ENCODE data around the gene NT5DC1.

Gene NT5DC1

DNA sequence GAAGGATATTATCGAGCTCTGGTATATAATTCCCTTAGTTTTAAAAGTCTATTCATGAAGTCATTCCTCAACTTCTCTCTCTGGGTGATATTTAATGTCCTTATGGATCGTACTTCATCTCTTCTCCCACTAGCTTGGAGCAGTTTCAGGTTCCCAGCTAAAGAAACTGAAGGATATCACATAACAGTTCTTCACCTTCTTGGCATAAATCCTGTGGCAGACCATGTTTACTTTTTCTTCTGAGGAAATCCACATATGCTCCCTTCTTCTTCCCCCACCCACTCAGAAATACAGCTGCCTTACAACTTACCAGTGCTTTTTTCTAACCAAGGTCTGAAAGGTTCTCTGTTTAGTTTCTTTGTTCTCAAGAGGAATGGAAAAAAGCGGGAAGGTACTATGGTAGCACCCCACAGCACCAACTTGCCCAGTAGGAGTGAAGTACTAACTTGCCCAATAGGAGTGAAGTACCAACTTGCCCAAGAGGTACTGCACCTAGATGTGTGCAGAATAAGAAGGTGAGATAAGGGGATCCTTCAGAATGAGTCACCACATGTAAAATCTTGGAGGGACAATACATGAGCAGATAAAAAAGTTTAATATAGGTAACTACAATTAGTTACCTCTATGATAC is 100.1 kb downstream of the NT5DC1 start:
- DNase-seq: no peak

- no peak for DNase-seq
These were observed 100.9 kb downstream of the NT5DC1 start for GRCh38 chr6:116201538-116201937.

DNA sequence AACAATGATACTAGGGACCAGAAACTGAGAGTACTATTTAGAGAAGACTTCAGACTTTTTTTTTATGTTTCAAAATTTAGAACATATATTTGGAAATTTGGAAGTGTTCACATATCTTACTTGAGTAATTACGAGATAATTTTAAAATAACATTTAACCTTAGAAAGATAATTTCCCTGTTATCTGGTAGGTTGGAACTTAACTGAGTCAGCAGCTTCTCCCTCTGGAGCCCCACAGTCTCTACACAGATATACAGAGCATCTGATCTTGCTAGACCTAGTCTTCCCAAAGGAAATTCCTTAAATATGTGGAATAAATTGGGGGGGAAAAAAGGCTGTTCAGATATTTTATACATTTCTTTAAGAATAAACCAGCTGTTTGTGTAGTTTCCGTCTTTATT is 104.6 kb downstream of the NT5DC1 start:
- DNase-seq: no peak

DNA sequence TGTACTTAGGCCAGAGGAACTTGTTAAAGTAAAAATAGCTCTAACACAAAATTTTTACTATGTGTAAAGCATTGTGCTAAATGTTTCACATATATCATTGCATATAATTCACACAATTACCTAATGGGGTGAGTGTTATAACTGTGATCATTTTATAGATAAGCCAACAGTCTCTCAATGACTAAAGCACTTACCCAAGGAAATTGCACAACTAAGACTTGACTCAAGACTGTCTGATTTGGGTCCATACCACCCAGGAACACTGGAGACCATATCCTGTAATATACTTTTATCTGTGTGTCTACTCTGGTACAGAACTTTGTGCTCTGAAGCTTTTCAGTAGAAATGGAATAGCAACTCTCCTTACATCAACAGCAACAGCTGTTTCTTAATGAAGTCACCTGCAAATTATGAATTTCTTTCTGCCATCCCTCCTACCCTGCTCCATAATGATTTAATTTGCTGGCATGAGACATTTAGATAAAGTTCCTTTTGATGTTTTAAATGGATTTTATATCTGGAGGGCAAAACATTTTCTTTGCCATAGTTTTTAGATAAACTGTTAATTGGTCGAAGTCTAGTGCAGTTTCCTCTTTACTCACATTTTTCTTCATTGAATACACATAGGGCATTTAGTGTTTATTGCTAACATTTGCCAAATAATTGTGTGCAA is 105.7 kb downstream of the NT5DC1 start:
- DNase-seq: peak in 2 of 3 donors; percentile 25 to 33

GRCh38 chr6:116208056-116208785 is 107.6 kb downstream of the NT5DC1 start:
- no peak for DNase-seq

DNA sequence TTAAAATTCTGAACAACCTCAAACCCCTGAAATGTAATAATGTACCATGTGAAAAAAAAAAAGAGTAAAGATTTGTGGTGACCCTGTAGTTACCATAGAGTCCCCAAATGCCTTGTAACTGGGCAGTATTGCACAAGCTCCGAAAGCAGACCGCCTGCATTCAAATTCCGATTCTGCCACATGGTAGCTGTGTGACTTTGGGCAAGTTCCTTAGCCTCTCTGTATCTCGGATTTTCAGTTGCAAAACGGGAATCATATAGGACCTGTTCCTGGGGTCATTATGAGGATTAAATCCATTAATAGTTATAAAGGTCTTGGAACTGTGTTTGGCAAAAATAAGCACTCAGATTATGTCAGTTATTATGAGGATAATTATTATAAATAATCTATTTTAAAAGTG is 109.7 kb downstream of the NT5DC1 start:
- no peak for DNase-seq

DNA sequence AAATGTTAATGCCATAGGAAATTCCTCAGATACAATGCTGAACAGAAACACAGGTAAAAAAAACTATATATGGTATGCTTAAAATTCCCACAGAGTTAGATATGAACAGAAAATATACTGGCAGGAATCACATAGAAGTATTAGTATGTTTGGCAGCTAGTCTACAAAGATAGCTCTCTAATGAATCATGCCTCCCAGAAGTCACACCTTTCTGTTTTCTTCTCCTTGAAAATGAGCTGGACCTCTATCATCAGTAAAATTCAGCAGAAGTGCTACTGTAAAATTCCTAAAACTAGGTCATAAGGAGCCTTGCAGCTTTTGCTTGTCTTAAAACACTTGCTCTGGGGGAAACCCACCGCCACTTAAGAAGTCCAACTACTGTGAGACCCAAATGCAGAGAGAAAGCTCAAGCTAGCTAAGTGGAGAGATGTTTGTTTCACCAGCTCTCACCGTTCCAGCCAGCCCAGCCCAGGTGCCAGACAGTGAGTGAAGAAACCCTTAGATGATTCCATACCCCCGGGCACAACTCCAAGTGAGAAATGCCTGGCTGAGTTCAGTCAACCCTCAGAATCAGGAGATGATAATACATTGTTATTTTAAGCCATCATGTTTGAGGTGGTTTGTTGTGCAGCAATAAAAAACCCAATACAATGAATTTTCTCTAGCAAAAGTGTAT is 110.2 kb downstream of the NT5DC1 start:
- DNase-seq: no peak

- DNase-seq: no peak
These were observed 114.0 kb downstream of the NT5DC1 start for GRCh38 chr6:116214681-116215080.

- peak in 2 of 3 donors; percentile 14 to 21 for DNase-seq
These were observed 114.8 kb downstream of the NT5DC1 start for GRCh38 chr6:116215414-116215813.

GRCh38 chr6:116217069-116217468 is 116.4 kb downstream of the NT5DC1 start:
- peak; percentile 49 to 74 (median 66) for DNase-seq

GRCh38 chr6:116218172-116218633 is 117.5 kb downstream of the NT5DC1 start:
- DNase-seq: peak; percentile 22 to 65 (median 45)

DNA sequence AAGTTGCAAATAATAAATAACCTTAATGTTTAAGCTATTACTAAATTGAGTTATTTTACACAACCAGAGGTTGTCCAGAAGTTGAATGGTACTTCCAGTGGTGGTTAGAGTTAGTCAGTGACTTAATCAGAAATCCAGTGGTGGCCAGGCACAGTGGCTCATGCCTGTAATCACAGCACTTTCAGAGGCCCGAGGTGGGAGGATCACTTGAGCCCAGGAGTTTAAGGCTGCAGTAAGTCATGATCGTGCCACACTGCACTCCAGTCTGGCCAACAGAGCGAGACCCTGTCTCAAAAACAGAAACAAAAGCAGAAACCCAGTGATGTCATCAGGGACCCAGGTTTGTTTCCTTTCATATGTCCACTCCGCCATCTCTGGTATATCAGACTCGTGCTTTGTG is 118.2 kb downstream of the NT5DC1 start:
- no peak for DNase-seq

GRCh38 chr6:116221067-116221466 is 120.4 kb downstream of the NT5DC1 start:
- no peak for DNase-seq

GRCh38 chr6:116221911-116222310 is 121.3 kb downstream of the NT5DC1 start:
- DNase-seq: no peak

DNA sequence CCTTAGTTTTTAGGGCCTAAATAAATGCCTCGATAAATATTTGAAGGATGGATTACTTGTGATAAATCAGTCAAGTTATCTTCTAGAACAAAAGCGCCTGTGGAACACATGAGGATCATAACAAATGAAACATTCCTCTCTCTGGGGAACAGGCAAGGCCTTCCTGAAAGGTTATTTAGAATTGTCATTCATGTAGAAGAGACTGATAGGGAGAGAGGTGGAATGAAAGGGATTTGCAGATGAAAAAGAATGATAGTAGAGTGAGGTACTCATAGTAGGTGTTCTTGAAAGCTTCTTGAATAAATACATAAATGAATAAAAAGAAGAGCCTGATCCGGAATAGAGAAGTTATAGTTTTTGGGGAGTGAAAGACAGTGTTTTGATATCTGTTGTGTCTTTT is 122.7 kb downstream of the NT5DC1 start:
- DNase-seq: no peak

DNA sequence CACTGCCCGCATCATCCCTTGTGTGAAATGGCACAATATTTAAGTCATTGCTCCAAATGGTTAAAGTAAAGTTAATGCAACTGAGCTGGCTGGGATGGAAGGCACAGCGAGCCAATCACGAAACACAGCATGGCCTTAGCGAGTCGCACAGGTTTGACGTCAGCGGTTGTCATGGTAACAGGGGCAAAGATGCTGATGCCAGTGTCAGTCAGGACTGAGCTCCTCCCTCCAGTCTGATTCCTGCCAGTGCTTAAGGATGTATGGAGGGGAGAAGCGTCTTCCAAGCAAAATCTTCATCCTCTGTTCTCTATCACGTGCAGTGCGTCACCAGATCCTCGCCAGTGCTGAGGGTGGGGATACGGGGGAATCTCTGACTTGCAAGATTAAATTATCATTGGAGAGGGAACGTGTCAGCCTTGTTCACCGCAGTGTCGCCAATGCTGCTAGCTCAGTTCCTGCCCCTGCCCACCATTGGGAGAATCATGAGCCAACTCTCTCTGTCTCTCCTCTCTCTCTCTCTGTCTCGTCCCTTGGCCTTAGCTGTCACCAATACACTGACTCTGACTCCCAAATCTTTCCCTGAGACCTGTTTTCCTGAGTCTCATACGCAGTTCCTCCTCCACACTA is 128.7 kb downstream of the NT5DC1 start:
- no peak for DNase-seq

DNA sequence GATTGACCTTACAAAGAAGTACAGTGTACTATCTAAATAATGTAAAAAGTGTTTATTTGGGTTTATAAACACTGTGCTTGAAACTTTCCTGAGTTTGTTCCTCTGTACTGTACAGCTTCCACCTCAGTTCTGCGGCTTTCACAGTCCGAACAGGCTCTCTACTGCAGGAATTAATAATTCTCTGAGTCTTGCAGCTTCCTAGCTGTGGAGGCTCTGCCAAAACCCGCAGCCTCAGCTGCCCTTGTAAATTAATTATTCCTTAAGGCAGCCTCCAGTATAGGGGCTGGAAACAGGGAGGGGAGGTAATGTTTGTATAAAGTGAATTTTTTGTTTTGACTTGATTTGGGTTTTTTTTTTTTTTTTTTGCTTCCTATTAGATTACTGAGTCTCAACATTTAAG is 134.0 kb downstream of the NT5DC1 start:
- DNase-seq: no peak

DNA sequence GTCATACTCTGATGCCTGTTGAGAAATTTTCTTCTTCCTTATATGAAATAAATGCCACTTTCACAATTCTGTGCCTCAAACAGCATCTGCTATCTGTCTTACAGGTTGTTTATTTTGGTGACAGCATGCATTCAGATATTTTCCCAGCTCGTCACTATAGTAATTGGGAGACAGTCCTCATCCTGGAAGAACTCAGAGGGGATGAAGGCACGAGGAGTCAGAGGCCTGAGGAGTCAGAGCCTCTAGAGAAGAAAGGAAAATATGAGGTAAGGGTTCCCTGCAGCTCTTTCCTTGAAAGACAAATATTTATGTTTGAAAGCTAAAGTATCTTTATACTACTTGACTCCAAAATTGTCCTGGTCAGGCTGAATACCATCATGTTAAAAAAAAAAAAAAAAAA is 137.4 kb downstream of the NT5DC1 start:
- no peak for DNase-seq

DNA sequence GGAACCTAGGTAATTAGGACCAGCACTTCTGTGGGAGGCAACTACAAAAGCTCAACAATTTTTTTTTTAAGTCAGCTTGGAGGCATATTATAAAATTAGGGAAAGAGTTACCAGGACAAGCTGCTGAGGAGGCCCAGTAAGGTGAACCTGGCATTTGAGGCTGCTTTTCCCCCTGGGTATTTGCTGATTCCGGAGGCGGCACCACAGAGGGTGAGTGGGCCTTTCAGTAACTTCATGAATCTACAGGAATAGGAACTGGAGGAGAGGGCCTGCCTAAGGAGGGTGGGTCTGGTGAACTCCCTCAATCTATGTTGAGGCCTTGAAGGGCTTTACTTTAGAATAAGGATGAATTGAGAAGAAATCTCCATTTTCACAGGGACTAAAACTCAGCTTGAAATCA is 138.6 kb downstream of the NT5DC1 start:
- DNase-seq: no peak

GRCh38 chr6:116239856-116240255 is 139.2 kb downstream of the NT5DC1 start:
- DNase-seq: no peak

DNA sequence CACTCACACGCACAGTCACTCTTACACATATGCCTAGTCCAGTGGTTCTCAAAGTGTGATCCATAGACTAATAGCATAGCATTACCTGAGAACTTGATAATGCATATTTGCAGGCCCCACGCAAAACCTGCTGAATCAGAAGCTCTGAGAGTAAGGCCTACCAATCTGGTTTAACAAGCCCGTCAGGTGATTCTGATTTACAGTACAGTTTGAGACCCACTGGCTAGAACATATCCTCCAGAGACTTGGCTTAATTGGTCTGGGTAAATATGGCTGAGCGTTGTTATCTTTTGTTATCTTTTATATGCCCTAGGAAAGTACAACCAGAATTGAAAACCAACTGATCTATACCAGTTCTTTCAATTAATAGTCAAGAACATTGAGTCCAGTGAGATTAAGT is 143.6 kb downstream of the NT5DC1 start:
- no peak for DNase-seq

GRCh38 chr6:116246089-116246488 is 145.4 kb downstream of the NT5DC1 start:
- no peak for DNase-seq

GRCh38 chr6:116247285-116247684 is 146.6 kb downstream of the NT5DC1 start:
- DNase-seq: no peak

All from suppressor macrophage treated with lipopolysaccharide for 1 hour (primary cell).